Gastroesophageal sphincter (tissue), 4 donors: Measurements from ENCODE around the gene TET1. TPM values are rescaled to one million over a fixed set of nuclear protein-coding genes. Genes with fewer than 3 reads are reported as not detected.
"Not testable (repeated sequence)": the region's sequence is repeated elsewhere in the genome, so short reads cannot be mapped to it uniquely, and the experiment has no call there.

ENCODE experiments used
- ATAC-seq: fragments of 150-250 bp; one replicate; pipeline ENCODE4 v1.9.1; 2016; ENCODE audit warnings: mild to moderate bottlenecking, moderate library complexity
- H3K27ac ChIP-seq, 4 donors: fragments of 200-600 bp; sonication (generic) in 3 of 4; 1 replicate in 3 of 4; 2 replicates in 1 of 4; pipeline ENCODE4 v1.5.1; 2016 to 2019
- H3K27me3 ChIP-seq: fragments of 200-600 bp; sonication (generic); one replicate; pipeline ENCODE4 v1.5.1; 2019
- H3K36me3 ChIP-seq, 2 donors: fragments of 200-600 bp; sonication (generic); one replicate each; pipeline ENCODE4 v1.5.1; 2019; ENCODE audit warnings: control low read depth in 1 of 2
- H3K4me1 ChIP-seq, 3 donors: fragments of 200-600 bp; sonication (generic); 1 replicate in 2 of 3; 2 replicates in 1 of 3; pipeline ENCODE4 v1.5.1; 2016 to 2019; ENCODE audit warnings: control low read depth in 2 of 3
- H3K4me3 ChIP-seq, 2 donors: fragments of 200-600 bp; sonication (generic); one replicate each; pipeline ENCODE4 v1.5.1; 2019; ENCODE audit warnings: mild to moderate bottlenecking in 1 of 2, moderate library complexity in 1 of 2
- H3K9me3 ChIP-seq, 3 donors: fragments of 200-600 bp; sonication (generic); one replicate each; pipeline ENCODE4 v1.5.1; 2017 to 2019; ENCODE audit warnings: control low read depth in 2 of 3
- CTCF ChIP-seq, 4 experiments: fragments of 200-600 bp in 2 of 4; fragments of 450-650 bp in 2 of 4; sonication (generic) in 1 of 4; IDR thresholded peaks; one replicate each; pipeline ENCODE4 v1.5.1; 2017 to 2019; ENCODE audit warnings: antibody characterized with exemption in 4 of 4, mild to moderate bottlenecking in 2 of 4, moderate library complexity in 2 of 4
- EP300 ChIP-seq: sonication (generic); formaldehyde crosslinking; IDR thresholded peaks from one replicate; pipeline ENCODE4 v1.6.1; 2017; ENCODE audit warnings: antibody characterized with exemption, mild to moderate bottlenecking
- POLR2A ChIP-seq, 2 donors: fragments of 450-650 bp; IDR thresholded peaks; one replicate each; pipeline ENCODE4 v1.6.1; 2017; ENCODE audit warnings: antibody characterized with exemption in 2 of 2, mild to moderate bottlenecking in 2 of 2, moderate library complexity in 1 of 2
- POLR2AphosphoS5 ChIP-seq: sonication (generic); formaldehyde crosslinking; IDR thresholded peaks from one replicate; pipeline ENCODE4 v1.6.1; 2017; ENCODE audit warnings: antibody characterized with exemption
- WGBS, 2 donors: methylation state at CpG; one replicate each; pipeline ENCODE4 v1.1.5; 2018; ENCODE audit warnings: low coverage in 1 of 2; 5-methylcytosine and 5-hydroxymethylcytosine counted together
- total RNA-seq, 4 donors: library from RNA; depleted of rRNA; stranded (reverse); fragments of >200 nt; gene quantifications; one replicate each; pipeline ENCODE4 v1.1.0, GENCODE V29; 2016

Gene TET1
- total RNA-seq, 4 donors from 2014 or later, result 7.2 to 14.5 (median 9.8) TPM

- no peaks in the 10 kb centered on the region for H3K27me3 ChIP-seq
- peaks cover 0 to 18% (median 0%) of the 10 kb centered on the region in 3 donors for H3K4me1 ChIP-seq
- H3K36me3 ChIP-seq, result peaks cover 0 to 17% of the 10 kb centered on the region in 2 donors
- no peak for TF ChIP-seq CTCF (IDR thresholded peaks at IDR 0.05)
- TF ChIP-seq POLR2A (IDR thresholded peaks at IDR 0.05), result no peak
- TF ChIP-seq POLR2AphosphoS5, result no peak
- no peak for TF ChIP-seq EP300
- no peak overlapping the region for H3K4me3 ChIP-seq
- no peak overlapping the region for H3K27ac ChIP-seq
- WGBS, 2 donors, result 70 to 92% methylated on average over 1 of the region's 1 CpG
- H3K9me3 ChIP-seq, result no peaks in the 10 kb centered on the region
- ATAC-seq, result no peak
Measured at GRCh38 chr10:68696018-68696417, 135.9 kb downstream of the TET1 start.

- peaks cover 0 to 7% of the 10 kb centered on the region in 2 donors for H3K36me3 ChIP-seq
- no peak overlapping the region for H3K27ac ChIP-seq
- peaks cover 0 to 18% (median 0%) of the 10 kb centered on the region in 3 donors for H3K4me1 ChIP-seq
- 94 to 100% methylated on average over 1 of the region's 1 CpG for WGBS, 2 donors
- ATAC-seq, result no peak
- TF ChIP-seq EP300 (no peak), POLR2AphosphoS5 (peak; percentile 13)
- no peaks in the 10 kb centered on the region for H3K27me3 ChIP-seq
- no peak overlapping the region for H3K4me3 ChIP-seq
- H3K9me3 ChIP-seq, result no peaks in the 10 kb centered on the region
Measured at GRCh38 chr10:68697106-68697505, 137.0 kb downstream of the TET1 start.

GRCh38 chr10:68700197-68700596 is 140.1 kb downstream of the TET1 start:
- Histone ChIP-seq H3K36me3 (no peaks in the 10 kb centered on the region), H3K27me3 (no peaks in the 10 kb centered on the region), H3K4me1 (peaks cover 0 to 18% (median 0%) of the 10 kb centered on the region in 3 donors), H3K4me3 (no peak overlapping the region), H3K9me3 (no peaks in the 10 kb centered on the region), H3K27ac (no peak overlapping the region)
- TF ChIP-seq CTCF (IDR thresholded peaks at IDR 0.05) (no peak), POLR2A (IDR thresholded peaks at IDR 0.05) (no peak), POLR2AphosphoS5 (no peak), EP300 (no peak)
- 75 to 86% methylated on average over 1 of the region's 1 CpG for WGBS, 2 donors
- ATAC-seq, result no peak

- H3K4me1 ChIP-seq, result no peaks in the 10 kb centered on the region
- H3K4me3 ChIP-seq, result no peak overlapping the region
- no peak overlapping the region for H3K27ac ChIP-seq
- no peak for ATAC-seq
- no peaks in the 10 kb centered on the region for H3K27me3 ChIP-seq
- H3K36me3 ChIP-seq, result no peaks in the 10 kb centered on the region
- WGBS, 2 donors, result 100% methylated on average over 1 of the region's 1 CpG; no CpG with 5 or more reads in 1 of the 2 donors
- no peak for TF ChIP-seq POLR2AphosphoS5
- TF ChIP-seq POLR2A (IDR thresholded peaks at IDR 0.05), result no peak
- H3K9me3 ChIP-seq, result no peaks in the 10 kb centered on the region
Measured at GRCh38 chr10:68705548-68705947, 145.4 kb downstream of the TET1 start.

GRCh38 chr10:68708987-68709386 is 148.8 kb downstream of the TET1 start:
- WGBS, 2 donors, result 88 to 92% methylated on average over 3 to 5 of the region's 5 CpGs
- H3K27ac ChIP-seq, H3K4me1 ChIP-seq, ATAC-seq, H3K9me3 ChIP-seq, H3K4me3 ChIP-seq, H3K36me3 ChIP-seq, H3K27me3 ChIP-seq: not testable (repeated sequence)

GRCh38 chr10:68713065-68713464 is 152.9 kb downstream of the TET1 start:
- not testable (repeated sequence) for H3K9me3 ChIP-seq, ATAC-seq, H3K27me3 ChIP-seq, H3K36me3 ChIP-seq, H3K4me3 ChIP-seq, H3K27ac ChIP-seq, H3K4me1 ChIP-seq
- WGBS, 2 donors, result 60 to 100% methylated on average over 1 to 3 of the region's 13 CpGs

- TF ChIP-seq POLR2AphosphoS5 (no peak), EP300 (no peak), POLR2A (IDR thresholded peaks at IDR 0.05) (no peak), CTCF (IDR thresholded peaks at IDR 0.05) (no peak)
- no peak for ATAC-seq
- Histone ChIP-seq H3K27me3 (no peaks in the 10 kb centered on the region), H3K36me3 (no peaks in the 10 kb centered on the region), H3K27ac (no peak overlapping the region), H3K4me3 (no peak overlapping the region), H3K4me1 (peaks cover 0 to 9% (median 3%) of the 10 kb centered on the region in 3 donors), H3K9me3 (no peaks in the 10 kb centered on the region)
- WGBS, 2 donors, result 60% methylated on average over 1 of the region's 3 CpGs; no CpG with 5 or more reads in 1 of the 2 donors
Measured at GRCh38 chr10:68717435-68717834, 157.3 kb downstream of the TET1 start.
